Measurements from ENCODE around the gene GDF2.

The GDF2 gene

GRCh38 chr10:47364911-47365310, 42.7 kb downstream of the GDF2 start:
- H3K4me3 ChIP-seq (ENCODE audit: control insufficient read depth, low read depth, low read length) = no peak overlapping the region
- TF ChIP-seq CTCF (conservative IDR thresholded peaks at IDR 0.05; ENCODE audit: control insufficient read depth, insufficient read depth, low read depth, low read length) = no peak
- DNase-seq (ENCODE audit: low read depth) = no peak

- H3K4me3 ChIP-seq (ENCODE audit: control insufficient read depth, low read depth, low read length) = no peak overlapping the region
- TF ChIP-seq CTCF (conservative IDR thresholded peaks at IDR 0.05; ENCODE audit: control insufficient read depth, insufficient read depth, low read depth, low read length) = no peak
- DNase-seq (ENCODE audit: low read depth) = no peak
Observed at GRCh38 chr10:47365431-47366180, 43.4 kb downstream of the GDF2 start.

GRCh38 chr10:47366181-47366631, 44.0 kb downstream of the GDF2 start:
- no peak for DNase-seq (ENCODE audit: low read depth)
- TF ChIP-seq CTCF (conservative IDR thresholded peaks at IDR 0.05; ENCODE audit: control insufficient read depth, insufficient read depth, low read depth, low read length) = no peak
- H3K4me3 ChIP-seq (ENCODE audit: control insufficient read depth, low read depth, low read length) = no peak overlapping the region

GRCh38 chr10:47366731-47367460, 44.6 kb downstream of the GDF2 start:
- DNase-seq (ENCODE audit: low read depth) = no peak
- H3K4me3 ChIP-seq (ENCODE audit: control insufficient read depth, low read depth, low read length) = no peak overlapping the region
- no peak for TF ChIP-seq CTCF (conservative IDR thresholded peaks at IDR 0.05; ENCODE audit: control insufficient read depth, insufficient read depth, low read depth, low read length)

DNA sequence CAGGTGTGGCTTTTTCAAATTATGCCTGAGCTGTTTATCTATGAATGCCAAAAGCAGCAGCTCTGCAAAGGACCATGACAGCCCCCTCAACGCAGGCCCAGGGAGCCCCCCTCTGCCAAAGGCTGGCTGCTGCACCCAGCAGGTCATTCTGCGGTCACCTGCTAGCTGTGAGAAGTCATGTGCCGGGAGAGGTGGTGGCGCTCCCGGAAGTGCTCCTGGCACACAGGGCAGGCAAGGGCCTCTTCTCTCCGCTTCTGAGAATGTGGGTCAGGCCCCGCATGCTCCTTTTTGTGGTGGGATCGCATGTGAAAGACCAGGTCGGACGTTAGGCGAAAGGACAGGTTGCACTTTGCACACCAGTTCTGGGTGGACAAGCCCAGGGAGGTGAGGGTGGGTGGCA, 45.4 kb downstream of the GDF2 start:
- no peak overlapping the region for H3K4me3 ChIP-seq (ENCODE audit: control insufficient read depth, low read depth, low read length)
- no peak for DNase-seq (ENCODE audit: low read depth)
- no peak for TF ChIP-seq CTCF (conservative IDR thresholded peaks at IDR 0.05; ENCODE audit: control insufficient read depth, insufficient read depth, low read depth, low read length)

- DNase-seq (ENCODE audit: low read depth) = no peak
- TF ChIP-seq CTCF (conservative IDR thresholded peaks at IDR 0.05; ENCODE audit: control insufficient read depth, insufficient read depth, low read depth, low read length) = no peak
- no peak overlapping the region for H3K4me3 ChIP-seq (ENCODE audit: control insufficient read depth, low read depth, low read length)
Observed at GRCh38 chr10:47368431-47369180, 46.4 kb downstream of the GDF2 start.

Measured in fibroblast of mammary gland (primary cell).